HG02623 (cell line): ENCODE results near the gene VPS11.
"Not testable (repeated sequence)": the region's sequence is repeated elsewhere in the genome, so short reads cannot be mapped to it uniquely, and the experiment has no call there.

Experiments
- ATAC-seq: cut with Tn5 transposase; IDR thresholded peaks from one replicate; pipeline ENCODE4 v1.9.1; 2021; ENCODE audit warnings: moderate library complexity; ENCODE audit not compliant: unreplicated experiment

Gene VPS11

DNA sequence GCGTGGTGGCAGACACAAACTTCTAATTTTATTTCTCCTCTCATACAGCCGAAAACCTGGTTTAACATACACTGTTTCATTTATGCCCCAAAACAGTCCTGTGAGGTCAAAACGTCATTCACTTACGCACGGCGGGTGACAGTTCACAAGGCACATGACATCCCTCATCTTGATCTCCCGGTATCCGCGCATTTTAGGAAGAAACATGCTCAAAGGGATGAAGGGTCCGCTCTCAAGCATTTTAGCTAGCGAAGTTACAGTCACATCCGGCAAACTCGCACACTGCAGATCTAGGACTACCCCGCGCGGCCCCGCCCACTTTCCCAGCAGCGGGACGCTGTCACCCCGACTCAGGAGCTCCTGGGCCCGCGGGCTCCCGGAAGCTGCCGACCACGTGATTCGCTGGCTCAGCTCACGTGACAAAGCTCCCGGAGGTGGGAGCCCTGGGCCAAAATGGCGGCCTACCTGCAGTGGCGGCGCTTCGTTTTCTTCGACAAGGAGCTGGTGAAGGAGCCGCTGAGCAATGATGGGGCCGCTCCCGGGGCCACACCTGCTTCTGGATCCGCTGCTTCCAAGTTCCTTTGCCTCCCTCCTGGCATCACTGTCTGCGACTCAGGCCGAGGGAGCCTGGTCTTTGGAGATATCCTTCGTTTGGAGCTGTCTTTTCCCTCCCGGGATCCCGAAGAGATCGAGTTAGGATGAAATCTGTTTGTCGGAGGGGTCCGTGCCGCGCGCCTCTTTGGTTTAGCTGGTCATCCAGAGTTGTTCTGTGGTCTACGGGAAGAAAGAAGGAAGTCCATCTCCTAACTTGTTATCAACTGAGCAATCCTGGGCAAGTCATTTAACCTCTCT lies at the start of gene VPS11:
Gene VPS11 (plus strand): TSS at position 448 of the 852 bp plus-strand sequence. CDS start 6 bp downstream, at position 454.
- peak; percentile 95 for ATAC-seq

DNA sequence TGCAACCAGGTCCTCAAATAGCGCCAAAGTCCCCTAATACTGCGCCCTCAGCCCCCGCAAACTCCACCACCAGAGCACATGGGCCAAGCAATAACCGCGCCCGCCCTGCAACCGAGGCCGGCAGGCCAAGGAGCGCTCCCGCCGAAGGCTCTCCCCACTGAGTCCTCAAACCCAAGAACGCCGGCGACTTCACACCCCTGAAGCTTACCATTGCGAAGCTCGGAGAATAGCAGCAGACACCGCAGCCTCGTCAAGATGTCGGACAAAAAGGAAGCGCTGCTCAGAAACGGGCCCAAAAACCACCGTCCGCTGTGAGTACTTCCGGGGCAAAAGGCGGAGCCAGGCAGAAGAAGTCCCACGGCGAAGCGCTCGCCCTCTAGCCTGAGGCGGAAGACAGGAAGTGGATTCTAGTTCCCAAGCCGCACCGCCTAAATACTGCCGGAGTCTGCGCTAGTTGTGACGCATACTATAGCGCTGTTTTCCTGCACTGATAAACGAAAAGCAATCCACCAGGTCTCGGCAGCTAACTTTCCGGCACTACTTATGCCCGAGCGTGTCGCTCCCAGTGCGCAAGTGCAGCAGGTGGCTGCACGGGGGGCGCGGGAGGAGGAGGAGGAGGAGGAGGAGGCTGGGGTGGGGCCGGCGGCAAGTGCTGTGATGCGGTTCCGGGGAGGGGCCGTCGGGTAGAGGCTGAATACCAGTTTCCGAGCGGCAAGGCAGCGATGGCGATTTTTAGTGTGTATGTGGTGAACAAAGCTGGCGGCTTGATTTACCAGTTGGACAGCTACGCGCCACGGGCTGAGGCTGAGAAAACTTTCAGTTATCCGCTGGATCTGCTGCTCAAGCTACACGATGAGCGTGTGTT lies 49.3 kb upstream of the VPS11 start, which contains the start of the genes RPS25 and TRAPPC4:
Gene RPS25 (minus strand): TSS at position 270 of the 865 bp plus-strand sequence. CDS start 59 bp downstream, at position 211.
Gene TRAPPC4 (plus strand): TSS at position 693 of the 865 bp plus-strand sequence. CDS start 30 bp downstream, at position 723.
- ATAC-seq, result peak; percentile 77

GRCh38 chr11:119019996-119020395 lies 47.6 kb upstream of the VPS11 start:
- no peak for ATAC-seq

DNA sequence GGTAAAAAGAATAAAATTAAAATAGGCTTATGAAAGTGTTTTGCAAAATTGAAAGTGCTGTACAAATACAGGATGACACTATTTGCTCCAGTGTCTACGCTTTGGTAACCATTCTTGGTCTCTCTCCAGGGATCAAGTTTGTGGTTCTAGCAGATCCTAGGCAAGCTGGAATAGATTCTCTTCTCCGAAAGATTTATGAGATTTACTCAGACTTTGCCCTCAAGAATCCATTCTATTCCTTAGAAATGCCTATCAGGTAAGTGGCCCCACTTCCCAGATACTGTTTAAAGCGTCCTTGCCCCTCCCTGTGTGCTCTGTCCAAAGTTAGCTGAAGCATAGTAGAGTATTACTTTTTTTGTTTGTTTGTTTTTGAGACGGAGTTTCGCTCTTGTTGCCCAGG lies 46.0 kb upstream of the VPS11 start:
- ATAC-seq, result no peak

- ATAC-seq, result no peak
These were observed 43.9 kb upstream of the VPS11 start for GRCh38 chr11:119023741-119024140.

DNA sequence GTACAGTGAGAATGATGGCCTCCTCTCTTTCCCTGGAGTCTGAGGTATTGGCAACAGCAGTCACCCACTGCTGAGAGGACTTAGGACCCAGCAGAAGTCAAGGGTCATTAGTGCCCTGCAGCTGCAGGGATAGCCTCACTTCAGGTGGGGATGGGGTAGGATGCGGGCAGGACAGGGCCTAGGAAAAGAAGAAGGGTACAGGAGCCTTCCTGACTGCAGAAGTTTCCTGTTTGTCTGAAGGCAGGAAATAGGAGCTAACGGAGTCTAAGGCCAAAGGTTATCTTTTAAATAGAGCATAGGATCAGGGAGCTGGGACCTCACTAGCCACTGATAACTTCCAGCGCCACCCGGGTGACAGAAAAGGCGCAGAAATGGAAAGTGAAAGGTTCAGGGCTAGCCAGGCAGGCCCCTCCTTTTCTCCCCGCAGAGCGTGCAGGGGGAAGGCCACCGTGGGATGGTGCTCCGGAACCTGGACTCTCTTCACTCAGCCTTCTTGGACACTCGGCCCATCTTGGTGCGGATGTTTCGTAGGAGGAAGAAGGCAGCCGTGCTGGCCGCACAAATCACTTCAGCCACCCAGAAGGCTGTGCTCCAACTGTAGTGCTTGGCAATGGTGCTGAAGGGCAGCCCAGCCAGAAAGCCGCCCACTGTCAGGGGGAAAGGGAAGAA lies 43.1 kb upstream of the VPS11 start:
- no peak for ATAC-seq

- ATAC-seq, result no peak
These were observed 42.5 kb upstream of the VPS11 start for GRCh38 chr11:119025099-119025473.

GRCh38 chr11:119025541-119025940 lies 42.1 kb upstream of the VPS11 start:
- ATAC-seq, result no peak

- no peak for ATAC-seq
These were observed 41.4 kb upstream of the VPS11 start for GRCh38 chr11:119025978-119026766.

- ATAC-seq, result no peak
These were observed 40.6 kb upstream of the VPS11 start for GRCh38 chr11:119026970-119027369.

GRCh38 chr11:119027561-119028345 lies 39.9 kb upstream of the VPS11 start:
- ATAC-seq, result no peak

- ATAC-seq, result no peak
These were observed 39.1 kb upstream of the VPS11 start for GRCh38 chr11:119028346-119029068.

GRCh38 chr11:119029069-119029339 lies 38.6 kb upstream of the VPS11 start:
- no peak for ATAC-seq

DNA sequence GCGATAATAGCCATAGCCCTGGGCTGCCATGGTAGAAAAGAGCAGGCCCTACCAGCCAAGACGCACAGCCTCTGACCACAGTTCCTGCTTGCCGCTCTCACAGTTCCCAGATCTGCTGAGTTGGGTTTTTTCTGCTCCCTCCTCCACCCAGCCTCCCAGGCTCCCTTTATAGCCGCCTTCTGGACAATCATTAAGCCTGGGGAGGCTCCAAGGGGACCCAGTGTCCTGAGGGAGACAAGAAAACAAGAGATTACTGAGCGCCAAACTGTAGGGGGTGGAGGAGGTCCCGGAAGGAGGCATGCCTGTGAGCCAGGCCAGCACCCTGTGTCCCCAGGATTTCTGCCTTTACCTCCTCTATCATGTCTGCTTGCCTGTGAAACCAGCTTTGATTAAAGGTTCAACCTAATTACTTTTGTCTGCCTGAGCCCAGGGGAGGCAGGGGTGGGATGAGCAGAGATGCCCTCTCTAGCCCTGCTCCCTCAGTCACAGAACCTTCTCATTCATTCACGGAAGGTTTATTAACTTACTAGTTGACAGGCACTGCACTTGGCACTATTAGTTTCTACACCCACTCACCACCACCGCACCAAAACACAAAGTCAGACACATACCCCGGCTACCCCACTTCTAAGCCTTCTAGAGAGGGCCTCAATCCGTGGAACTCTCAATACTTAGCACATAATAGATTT lies 38.1 kb upstream of the VPS11 start:
- ATAC-seq, result no peak

GRCh38 chr11:119030029-119030328 lies 37.6 kb upstream of the VPS11 start:
- no peak for ATAC-seq

DNA sequence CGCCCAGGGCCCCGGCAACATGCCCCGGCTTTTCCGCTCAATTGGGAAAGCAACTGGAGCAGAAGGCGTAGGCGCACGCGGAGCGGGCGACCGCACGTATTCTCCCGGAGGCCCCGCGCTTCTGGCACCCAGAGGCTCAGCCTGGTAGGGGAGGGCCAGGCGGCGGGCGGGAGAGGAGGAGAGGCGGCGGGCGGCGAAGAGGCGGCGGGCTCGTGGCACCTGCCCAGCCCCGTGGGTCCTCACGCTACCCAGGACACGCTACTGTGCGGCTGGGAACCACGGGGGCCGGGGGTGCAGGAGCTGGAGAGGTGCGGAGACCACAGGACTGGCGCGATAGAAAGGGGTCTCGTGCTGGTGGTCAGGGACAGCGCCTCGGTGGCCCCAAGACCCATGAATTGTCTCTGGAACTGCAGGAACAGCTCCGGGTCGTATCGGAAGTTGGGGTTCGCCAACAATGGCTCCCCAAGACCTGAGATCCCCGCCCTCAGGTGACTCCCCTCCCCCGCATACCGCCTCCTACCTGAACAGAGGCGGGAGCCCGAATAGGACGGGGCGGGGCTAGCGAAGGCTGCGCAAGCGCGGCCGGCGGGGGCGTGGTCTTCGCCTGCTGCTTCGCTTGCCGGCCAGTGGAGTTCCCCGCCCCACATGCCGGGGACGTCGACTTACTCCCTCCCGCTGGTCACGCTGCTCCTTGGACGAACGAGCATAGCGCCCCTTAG lies 37.1 kb upstream of the VPS11 start, which contains the start of gene SLC37A4:
Gene SLC37A4 (minus strand): TSS at position 549 of the 719 bp plus-strand sequence.
- peak; percentile 86 for ATAC-seq

GRCh38 chr11:119031912-119032280 lies 35.7 kb upstream of the VPS11 start:
- ATAC-seq, result no peak

DNA sequence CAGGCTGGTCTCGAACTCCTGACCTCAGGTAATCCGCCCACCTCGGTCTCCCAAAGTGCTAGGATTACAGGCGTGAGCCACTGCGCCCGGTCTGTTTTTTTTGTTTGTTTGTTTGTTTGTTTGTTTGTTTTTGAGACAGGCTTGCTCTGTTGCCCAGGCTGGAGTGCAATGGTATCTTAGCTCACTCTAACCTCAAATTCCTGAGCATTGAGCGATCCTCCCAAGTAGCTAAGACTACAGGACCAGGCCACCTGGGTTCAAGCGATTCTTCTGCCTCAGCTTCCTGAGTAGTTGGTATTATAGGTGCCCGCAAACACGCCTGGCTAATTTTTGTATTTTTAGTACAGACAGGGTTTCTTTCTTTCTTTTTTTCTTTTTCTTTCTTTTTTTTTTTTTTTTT lies 34.2 kb upstream of the VPS11 start:
- ATAC-seq, result not testable (repeated sequence)
